ENCODE measurements around the gene FAM120B. TPM values are rescaled to one million over a fixed set of nuclear protein-coding genes. Genes with fewer than 3 reads are reported as not detected.

Gene FAM120B
- total RNA-seq, 4 donors from 2014 or later, result 25.0 to 32.8 (median 27.5) TPM

DNA sequence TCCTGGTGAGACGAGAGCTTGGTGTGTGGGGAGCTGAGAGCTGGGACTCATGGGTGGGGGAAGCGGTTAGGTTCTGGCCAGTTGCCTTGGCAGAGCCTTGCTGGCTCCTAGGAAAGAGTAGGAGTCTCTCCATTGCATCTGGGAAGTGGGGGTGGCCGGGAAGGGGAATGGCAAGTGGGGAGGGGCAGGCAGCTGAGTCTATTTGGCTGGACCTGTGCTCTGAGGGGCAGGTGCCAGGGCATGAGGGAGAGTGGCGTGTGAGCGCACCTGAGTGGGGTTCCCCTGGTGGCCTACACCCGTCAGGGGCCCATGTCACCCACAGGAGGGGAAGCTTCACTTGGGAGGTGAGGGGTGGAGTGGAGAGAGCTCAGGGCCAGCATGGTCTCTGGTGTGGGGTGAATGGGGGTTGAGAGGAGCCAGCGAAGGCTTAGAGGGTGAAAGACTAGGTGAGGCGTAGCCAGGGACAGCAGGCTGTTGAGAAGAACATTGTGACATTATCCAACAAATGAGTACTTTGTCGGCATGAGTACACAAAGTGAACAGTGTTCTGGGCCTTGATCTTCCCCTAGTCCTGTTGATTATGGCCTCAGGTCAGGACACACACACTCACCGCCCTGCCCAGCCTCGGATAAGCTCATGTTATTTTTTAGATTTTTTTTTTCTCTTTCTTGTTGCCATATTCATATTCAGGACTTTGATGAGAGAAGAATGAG, 59.8 kb downstream of the FAM120B start:
- TF ChIP-seq, protein P1, sequence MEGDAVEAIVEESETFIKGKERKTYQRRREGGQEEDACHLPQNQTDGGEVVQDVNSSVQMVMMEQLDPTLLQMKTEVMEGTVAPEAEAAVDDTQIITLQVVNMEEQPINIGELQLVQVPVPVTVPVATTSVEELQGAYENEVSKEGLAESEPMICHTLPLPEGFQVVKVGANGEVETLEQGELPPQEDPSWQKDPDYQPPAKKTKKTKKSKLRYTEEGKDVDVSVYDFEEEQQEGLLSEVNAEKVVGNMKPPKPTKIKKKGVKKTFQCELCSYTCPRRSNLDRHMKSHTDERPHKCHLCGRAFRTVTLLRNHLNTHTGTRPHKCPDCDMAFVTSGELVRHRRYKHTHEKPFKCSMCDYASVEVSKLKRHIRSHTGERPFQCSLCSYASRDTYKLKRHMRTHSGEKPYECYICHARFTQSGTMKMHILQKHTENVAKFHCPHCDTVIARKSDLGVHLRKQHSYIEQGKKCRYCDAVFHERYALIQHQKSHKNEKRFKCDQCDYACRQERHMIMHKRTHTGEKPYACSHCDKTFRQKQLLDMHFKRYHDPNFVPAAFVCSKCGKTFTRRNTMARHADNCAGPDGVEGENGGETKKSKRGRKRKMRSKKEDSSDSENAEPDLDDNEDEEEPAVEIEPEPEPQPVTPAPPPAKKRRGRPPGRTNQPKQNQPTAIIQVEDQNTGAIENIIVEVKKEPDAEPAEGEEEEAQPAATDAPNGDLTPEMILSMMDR (IDR thresholded peaks at IDR 0.05; ENCODE audit: low read depth), result no peak

DNA sequence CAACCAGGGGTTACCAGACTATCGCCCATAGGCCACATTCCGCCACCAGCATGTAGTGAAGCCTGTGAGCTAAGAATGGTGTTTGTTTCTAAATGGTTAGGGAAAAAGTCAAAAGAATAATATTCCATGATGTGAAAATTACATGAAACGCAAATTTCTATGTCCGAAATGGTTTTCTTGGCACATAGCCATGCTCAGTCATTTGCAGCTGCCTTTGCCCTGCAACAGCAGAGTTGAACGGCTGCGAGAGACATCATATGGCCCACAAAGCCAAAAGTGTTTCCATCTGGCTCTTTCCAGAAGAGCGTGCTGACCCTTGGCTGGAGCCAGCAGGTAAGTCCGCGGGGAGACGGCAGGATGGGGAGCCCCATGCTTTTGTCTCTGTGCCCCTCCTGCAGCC, 60.7 kb downstream of the FAM120B start:
- TF ChIP-seq, protein P1 (IDR thresholded peaks at IDR 0.05; ENCODE audit: low read depth), result no peak

DNA sequence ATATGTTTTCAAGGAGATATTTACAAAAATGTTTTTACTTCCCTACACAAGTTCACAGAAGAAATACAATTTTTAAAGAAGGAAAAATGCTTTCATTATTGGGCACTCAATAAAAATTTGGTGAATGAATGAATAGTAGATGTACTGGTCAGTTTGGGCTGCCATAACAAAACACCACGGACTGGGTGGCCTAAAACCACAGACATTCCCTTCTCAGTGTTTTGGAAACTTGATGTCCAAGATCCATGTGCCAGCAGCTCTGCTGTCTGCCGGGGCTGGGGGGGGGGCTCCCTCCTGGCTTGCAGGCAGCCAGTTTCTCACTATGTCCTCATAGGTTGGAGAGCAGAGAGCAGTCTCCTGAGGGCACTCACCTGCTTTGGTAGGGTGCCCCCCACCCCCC, 62.0 kb downstream of the FAM120B start:
- TF ChIP-seq, protein P1 (IDR thresholded peaks at IDR 0.05; ENCODE audit: low read depth), result no peak

DNA sequence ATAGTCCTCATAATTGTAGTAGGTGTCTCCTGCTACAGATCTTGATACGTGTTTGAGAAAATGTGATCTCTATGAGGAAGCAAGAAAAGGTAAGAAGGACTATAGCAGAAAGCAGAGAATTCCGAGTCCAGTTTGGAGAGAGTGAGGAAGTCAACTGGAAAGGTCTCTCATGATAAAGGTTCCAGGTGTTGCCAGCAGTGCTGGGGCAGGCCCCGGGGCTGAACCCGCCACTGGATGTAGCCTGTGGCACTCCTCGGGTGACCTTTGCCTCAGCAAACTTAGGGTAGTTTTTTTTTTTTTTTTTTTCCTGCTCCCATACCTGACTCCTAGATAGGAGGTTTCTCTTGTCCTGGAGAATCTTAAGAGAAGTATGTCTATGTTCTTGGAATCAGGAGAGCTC, 62.8 kb downstream of the FAM120B start:
- TF ChIP-seq, protein P1 (IDR thresholded peaks at IDR 0.05; ENCODE audit: low read depth), result no peak

DNA sequence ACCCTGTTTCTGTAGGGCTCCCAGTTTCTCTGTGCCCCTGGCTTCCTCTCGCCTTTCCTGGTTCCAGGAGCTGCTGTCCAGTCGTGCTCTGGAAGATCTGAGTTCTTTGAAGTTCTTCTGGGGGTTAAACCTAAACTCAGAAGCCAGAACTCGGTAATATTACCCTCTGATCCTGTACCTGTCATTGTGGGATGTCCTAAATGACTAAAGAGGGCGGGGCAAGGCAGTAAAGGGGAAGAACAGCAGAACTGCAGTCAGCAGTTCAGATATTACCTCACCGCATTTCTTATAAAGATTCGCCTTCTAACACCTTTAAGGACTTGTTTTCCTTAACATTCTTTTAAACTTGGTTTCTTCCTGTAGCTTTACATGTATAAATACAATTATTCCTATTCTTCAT, 63.9 kb downstream of the FAM120B start:
- TF ChIP-seq, protein P1 (IDR thresholded peaks at IDR 0.05; ENCODE audit: low read depth), result no peak

DNA sequence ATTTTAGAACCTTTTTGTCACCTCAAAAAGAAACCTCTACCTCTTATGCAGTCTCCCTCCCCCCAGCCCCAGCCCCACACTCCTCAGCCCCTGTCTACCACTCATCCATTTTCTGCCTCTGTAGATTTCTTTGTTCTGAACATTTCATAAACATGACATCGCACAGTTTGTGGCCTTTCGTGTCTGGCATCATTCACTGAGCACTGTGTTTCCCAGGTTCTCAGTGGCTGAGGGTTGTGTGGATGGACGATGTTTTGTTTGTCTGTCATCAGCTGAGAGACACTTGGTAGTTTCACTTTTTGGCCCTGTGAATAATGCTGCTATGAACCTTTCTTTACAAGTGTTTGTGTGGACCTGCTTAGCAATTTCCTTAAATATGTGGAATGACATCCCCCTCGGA, 64.5 kb downstream of the FAM120B start:
- TF ChIP-seq, protein P1 (IDR thresholded peaks at IDR 0.05; ENCODE audit: low read depth), result no peak

DNA sequence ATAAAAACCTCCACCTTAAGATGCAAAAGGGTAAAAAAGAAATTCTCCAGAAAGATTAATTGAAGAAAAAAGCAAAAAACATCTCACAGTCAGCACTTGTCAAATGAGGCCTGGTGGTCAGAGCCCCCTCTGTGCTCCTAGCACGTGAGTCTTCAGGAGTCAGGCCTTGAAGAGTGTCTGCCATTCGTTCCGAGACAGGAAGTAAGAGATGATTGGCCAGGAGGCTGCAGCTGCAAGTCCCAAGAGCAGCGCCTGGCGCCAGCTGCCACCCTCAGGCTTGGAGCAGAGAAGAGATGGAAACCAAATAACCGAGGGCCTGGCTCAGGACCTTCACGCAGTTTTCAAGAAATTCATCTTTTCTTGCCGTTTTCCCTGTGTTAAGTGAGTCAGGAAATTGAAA, 65.0 kb downstream of the FAM120B start:
- TF ChIP-seq, protein P1 (IDR thresholded peaks at IDR 0.05; ENCODE audit: low read depth), result no peak

Data from subcutaneous adipose tissue (tissue), 4 donors.